Prostate gland (tissue), 2 donors: ENCODE results near the gene AMY1B. TPM values are rescaled to one million over a fixed set of nuclear protein-coding genes. Genes with fewer than 3 reads are reported as not detected.
"Not testable (repeated sequence)": the region's sequence is repeated elsewhere in the genome, so short reads cannot be mapped to it uniquely, and the experiment has no call there.

Experiments used
- DNase-seq: peaks from one replicate; pipeline ENCODE4 v3.0.0-alpha.2; 2019; ENCODE audit warnings: low spot score
- H3K27ac ChIP-seq, 2 donors: fragments of 200-600 bp; sonication (generic); 2 replicates each; pipeline ENCODE4 v1.5.1; 2017 to 2019
- H3K27me3 ChIP-seq: fragments of 200-600 bp; sonication (generic); replicated peaks from 2 replicates; pipeline ENCODE4 v1.5.1; 2019; ENCODE audit not compliant: insufficient read depth
- H3K36me3 ChIP-seq, 2 donors: fragments of 200-600 bp; sonication (generic); 1 replicate in 1 of 2; 2 replicates in 1 of 2; pipeline versions ENCODE4 v1.5.1 to v1.8.1; 2017 to 2019
- H3K4me1 ChIP-seq: fragments of 200-600 bp; sonication (generic); replicated peaks from 2 replicates; pipeline ENCODE4 v1.5.1; 2019
- H3K4me3 ChIP-seq, 2 donors: fragments of 200-600 bp; sonication (generic); 2 replicates each; pipeline ENCODE4 v1.5.1; 2017 to 2019
- H3K9me3 ChIP-seq: fragments of 200-600 bp; sonication (generic); 2 replicates; pipeline ENCODE4 v1.5.1; 2017
- WGBS: methylation state at CpG from one replicate; pipeline ENCODE4 v1.1.5; 2018; 5-methylcytosine and 5-hydroxymethylcytosine counted together
- intact Hi-C: fragments of 100-400 bp; cut with DNase I; formaldehyde crosslinking; loops from one replicate; pipeline ENCODE4 v1.14.2; 2022
- small RNA-seq, 2 donors: library from RNA; depleted of rRNA; stranded (forward); fragments of <200 nt; gene quantifications; one replicate each; pipeline ENCODE3, GENCODE V24; 2016
- total RNA-seq, 2 donors: library from RNA; depleted of rRNA; stranded (reverse); fragments of >200 nt; gene quantifications; one replicate each; pipeline ENCODE4 v1.1.0, GENCODE V29; 2016

Gene AMY1B
- total RNA-seq, 2 donors from 2014 or later = 1.9 TPM; not detected in 1

DNA sequence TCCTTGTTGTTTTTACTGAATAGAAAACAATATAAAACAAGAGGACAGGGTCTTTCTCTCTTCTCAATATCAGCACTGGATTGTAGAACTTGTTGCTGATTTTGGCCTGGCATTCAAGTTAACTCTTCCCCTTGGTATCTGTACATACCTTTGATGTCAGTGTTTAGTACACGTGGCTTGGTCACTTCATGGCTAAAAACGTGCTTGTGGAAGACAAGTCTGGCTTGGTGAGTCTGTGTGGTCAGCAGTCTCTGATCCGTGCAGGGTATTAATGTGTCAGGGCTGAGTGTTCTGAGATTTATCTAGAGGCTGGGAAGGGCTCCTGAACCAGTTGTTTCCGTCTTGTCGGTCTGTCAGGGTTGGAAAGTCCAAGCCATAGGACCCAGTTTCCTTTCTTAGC is 40.5 kb downstream of the AMY1B start, which contains the start of gene AMY1A:
AMY1A (plus strand) TSS at position 301 of the 400 bp plus-strand sequence. CDS start 571 bp downstream, outside the sequence.
- no CpG with 5 or more reads among the region's 5 CpGs for WGBS
- intact Hi-C loops, H3K4me3 ChIP-seq, H3K27ac ChIP-seq, H3K36me3 ChIP-seq, DNase-seq, H3K27me3 ChIP-seq, H3K9me3 ChIP-seq, H3K4me1 ChIP-seq: not testable (repeated sequence)

DNA sequence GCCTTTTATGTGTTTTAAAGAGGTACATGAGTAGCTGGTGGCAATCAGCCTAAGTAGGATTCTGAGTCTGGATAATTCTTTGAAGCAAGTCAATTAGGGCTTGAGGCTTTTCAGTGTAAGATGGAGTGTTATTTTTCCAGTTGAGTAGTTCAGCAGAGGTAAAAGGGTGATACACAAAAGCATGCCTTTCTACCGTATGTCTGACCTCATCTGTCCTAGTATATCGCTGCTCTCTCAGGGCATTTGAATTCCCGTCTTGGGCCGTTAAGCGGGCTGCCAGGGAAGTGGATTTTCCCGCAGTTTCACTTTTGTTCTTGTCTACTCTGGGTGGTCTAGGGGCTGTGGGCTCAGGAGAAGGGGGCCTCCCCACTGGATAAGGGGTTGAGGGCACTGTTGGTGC is 41.9 kb downstream of the AMY1B start:
- H3K36me3 ChIP-seq, DNase-seq, H3K4me3 ChIP-seq, H3K4me1 ChIP-seq, H3K27me3 ChIP-seq, intact Hi-C loops, H3K9me3 ChIP-seq, H3K27ac ChIP-seq: not testable (repeated sequence)
- no CpG with 5 or more reads among the region's 6 CpGs for WGBS

DNA sequence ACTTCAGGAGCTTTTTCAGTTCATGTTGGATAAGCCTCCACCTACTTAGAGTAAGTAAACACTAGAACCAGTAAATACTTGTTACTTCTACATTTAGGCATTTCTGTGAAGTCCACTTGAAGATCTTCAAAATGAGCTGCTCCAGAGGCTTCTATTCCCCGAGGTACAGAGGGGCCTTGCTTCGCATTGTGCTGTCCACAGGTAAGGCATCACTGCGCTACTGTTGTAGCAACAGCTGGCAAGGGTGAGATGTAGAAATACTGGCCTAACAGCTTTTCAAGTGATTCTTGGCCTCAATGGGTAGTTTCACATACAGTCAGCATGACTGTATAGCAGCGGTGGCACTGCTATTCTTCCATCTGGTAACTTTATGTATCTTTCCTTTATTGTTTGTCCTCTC is 45.1 kb downstream of the AMY1B start:
- H3K27ac ChIP-seq, H3K4me3 ChIP-seq, DNase-seq, intact Hi-C loops, H3K4me1 ChIP-seq, H3K27me3 ChIP-seq, H3K36me3 ChIP-seq, H3K9me3 ChIP-seq: not testable (repeated sequence)
- WGBS = no CpG with 5 or more reads among the region's 4 CpGs

DNA sequence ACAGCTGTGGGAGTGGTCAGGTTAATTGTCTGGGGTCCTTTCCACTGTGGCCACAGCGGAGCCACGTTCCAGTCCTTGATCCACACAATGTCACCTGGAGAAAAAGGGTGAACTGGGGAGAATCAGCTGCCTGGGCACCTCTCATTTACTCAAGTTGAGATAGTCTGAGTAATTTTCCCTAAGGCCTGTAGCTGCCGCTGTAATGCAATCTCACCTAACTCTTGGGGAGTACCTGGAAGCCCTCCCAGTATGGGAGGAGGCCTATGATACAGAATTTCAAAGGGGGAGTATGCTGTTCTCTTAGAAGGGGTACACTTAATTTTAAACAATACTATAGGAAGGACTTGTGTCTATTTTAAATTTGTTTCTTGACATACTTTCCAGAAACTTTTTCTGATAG is 45.7 kb downstream of the AMY1B start:
- H3K27me3 ChIP-seq, intact Hi-C loops, H3K36me3 ChIP-seq, H3K9me3 ChIP-seq, H3K4me1 ChIP-seq, H3K4me3 ChIP-seq, H3K27ac ChIP-seq, DNase-seq: not testable (repeated sequence)
- WGBS = no CpG with 5 or more reads among the region's 3 CpGs

DNA sequence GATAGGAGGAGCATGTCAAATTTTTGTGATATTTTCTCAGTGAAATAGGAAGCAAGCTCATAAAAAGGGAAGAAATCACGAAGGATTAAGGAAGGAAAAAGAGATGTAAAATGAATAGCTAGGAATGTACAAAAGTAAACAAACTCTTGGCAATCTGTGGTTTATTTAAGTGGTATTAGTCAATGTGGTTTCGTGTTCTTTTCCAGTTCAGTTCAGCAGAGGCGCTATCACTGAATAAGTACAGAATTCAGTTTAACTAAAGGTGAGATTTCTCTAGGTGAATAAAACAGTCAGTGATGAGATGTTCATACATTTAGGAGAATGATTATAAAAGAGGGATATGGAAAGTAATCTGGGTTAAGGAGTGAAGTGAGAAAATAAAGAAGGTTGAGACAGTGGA is 52.1 kb downstream of the AMY1B start:
- H3K4me3 ChIP-seq, H3K36me3 ChIP-seq, H3K9me3 ChIP-seq, H3K27ac ChIP-seq, H3K4me1 ChIP-seq, intact Hi-C loops, DNase-seq, H3K27me3 ChIP-seq: not testable (repeated sequence)
- no CpG with 5 or more reads among the region's 3 CpGs for WGBS

DNA sequence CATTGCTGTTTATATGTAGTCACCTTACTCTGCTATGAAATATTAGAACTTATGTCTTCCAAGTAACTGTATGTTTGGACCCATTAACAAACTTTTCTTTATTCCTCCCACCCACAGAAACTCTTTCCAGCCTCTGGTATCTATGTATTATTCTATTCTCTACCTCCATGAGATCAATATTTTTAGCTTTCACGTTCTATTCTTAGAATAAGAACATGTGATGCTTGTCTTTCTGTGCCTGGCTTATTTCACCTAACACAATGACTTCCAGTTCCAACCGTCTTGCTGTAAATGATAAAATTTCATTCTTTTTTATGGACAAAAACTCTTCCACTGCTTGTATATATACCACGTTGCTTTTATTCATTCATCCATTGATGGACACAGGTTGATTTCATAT is 54.8 kb downstream of the AMY1B start:
- DNase-seq, H3K4me3 ChIP-seq, H3K27me3 ChIP-seq, H3K9me3 ChIP-seq, H3K27ac ChIP-seq, H3K4me1 ChIP-seq, intact Hi-C loops, H3K36me3 ChIP-seq: not testable (repeated sequence)
- no CpG with 5 or more reads among the region's 3 CpGs for WGBS

Small RNA genes lying within 50 kb of the gene (small RNA-seq; reads per million reads assigned to genes)
- 0 reads per million in 2 donors for gene AC105272.1

Other genes starting within 250 kb of the AMY1B start
- gene RNPC3, start 170.5 kb downstream of the AMY1B start, total RNA-seq = 10 to 100 TPM; 14.4 to 27.1 TPM
- 10 to 100 TPM; 14.8 to 18.1 TPM for gene AMY2B, start 124.6 kb downstream of the AMY1B start, total RNA-seq
- gene AMY2A, start 78.8 kb downstream of the AMY1B start, total RNA-seq = not detected
- 1 to 10 TPM in 1 of 2 donors, not detected in 1; 1.9 TPM for gene AMY1A, start 40.5 kb downstream of the AMY1B start, total RNA-seq
- gene AMY1C, start 53.7 kb upstream of the AMY1B start, total RNA-seq = not detected